ENCODE results near the gene MEPE.

- TF ChIP-seq TRIM28 (IDR thresholded peaks at IDR 0.05; ENCODE audit: borderline replicate concordance, low read length) (no peak), ZNF433 (tag by site-specific recombination; IDR thresholded peaks at IDR 0.05; ENCODE audit: low read depth) (no peak), ZNF140 (tag by site-specific recombination; IDR thresholded peaks at IDR 0.05) (no peak)
- TF ChIP-seq, protein P1, sequence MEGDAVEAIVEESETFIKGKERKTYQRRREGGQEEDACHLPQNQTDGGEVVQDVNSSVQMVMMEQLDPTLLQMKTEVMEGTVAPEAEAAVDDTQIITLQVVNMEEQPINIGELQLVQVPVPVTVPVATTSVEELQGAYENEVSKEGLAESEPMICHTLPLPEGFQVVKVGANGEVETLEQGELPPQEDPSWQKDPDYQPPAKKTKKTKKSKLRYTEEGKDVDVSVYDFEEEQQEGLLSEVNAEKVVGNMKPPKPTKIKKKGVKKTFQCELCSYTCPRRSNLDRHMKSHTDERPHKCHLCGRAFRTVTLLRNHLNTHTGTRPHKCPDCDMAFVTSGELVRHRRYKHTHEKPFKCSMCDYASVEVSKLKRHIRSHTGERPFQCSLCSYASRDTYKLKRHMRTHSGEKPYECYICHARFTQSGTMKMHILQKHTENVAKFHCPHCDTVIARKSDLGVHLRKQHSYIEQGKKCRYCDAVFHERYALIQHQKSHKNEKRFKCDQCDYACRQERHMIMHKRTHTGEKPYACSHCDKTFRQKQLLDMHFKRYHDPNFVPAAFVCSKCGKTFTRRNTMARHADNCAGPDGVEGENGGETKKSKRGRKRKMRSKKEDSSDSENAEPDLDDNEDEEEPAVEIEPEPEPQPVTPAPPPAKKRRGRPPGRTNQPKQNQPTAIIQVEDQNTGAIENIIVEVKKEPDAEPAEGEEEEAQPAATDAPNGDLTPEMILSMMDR (tag by site-specific recombination; IDR thresholded peaks at IDR 0.05), result no peak
Observed at GRCh38 chr4:87875191-87875590, 42.4 kb downstream of the MEPE start.

Data from HEK293 (cell line).